CD4-positive, alpha-beta T cell treated with Interleukin-10 for 1 hour (primary cell): ENCODE results near the gene TRA2B.

ENCODE experiments used
- DNase-seq: peaks from one replicate; pipeline ENCODE4 v3.0.0-alpha.2; 2020

TRA2B gene

DNA sequence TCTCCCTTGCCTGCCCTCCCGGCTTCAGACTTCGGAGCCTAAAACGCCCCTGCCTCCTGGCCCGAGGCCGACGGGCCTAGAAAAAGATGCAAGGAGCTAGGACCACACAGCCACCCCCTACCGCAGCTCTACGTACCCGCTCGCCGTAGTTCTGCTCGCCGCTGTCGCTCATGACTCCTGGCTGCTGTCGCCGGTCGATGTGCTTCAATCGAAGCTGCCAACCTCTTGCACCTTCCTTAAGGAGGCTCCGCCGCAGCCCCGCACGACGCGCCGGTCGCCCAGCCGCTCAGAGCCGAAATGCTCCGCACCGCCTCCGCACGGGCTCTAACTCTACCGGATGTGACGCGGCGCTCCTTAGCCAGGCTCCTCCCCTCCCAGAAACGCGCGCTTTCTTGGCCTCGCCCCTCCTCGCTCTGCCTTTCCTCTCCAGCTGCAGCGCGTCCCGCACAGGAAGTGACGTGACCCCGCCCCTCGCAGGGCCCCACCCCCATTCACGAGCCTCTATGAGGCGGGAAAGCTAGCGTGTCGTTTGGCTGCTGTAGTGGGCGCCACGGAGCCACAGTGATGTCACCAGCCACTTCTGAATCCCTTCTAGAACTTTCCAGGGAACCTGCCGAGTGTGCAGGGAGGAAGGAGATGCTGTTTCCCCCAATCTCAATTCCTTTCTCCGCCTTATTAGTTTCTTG is at the start of gene TRA2B:
TRA2B (minus strand) TSS at position 326 of the 686 bp plus-strand sequence; CDS start at position 172, 154 bp downstream.
- peak; percentile 99 for DNase-seq

DNA sequence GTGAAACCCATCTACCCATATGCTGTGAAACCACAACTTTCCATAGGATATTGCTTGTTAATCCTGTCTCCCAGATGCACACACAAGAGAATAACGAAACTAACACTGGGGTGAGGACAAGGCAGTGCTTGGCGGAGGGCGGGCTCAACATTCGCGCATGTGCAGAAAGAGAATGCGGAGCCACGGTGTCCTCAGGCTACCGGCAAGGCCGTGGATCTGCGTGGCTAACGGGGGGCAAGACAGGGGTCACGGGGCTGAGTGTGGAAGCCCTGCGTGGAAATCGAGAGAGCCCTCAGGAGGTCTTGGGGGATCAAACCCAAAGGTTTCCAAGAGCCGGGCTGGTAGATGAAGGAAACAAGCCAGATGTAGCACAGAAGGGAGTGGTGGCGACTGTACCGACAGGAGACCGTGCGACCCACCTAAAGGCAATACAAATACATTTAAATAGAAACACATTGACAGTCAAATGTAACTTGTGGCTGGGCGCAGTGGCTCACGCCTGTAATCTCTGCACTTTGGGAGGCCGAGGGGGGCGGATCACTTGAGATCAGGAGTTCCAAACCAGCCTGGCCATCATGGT is 48.5 kb upstream of the TRA2B start:
- DNase-seq, result no peak

DNA sequence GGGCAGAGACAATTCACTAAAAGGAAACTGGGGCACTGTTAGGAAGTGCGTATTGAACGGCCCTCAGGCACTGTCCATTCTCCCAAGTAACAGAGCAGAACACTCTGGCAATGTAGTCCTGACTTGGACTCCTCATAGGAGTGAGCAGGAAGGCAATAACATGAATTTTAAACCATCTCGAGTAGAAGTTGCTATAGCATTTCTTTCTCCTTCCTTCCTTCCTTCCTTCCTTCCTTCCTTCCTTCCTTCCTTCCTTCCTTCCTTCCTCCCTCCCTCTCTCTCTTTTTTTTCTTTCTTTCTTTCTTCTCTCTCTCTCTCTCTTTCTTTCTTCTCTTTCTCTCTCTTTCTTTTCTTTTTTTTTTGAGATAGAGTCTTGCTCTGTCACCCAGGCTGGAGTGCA is 46.4 kb upstream of the TRA2B start:
- DNase-seq, result no peak

DNA sequence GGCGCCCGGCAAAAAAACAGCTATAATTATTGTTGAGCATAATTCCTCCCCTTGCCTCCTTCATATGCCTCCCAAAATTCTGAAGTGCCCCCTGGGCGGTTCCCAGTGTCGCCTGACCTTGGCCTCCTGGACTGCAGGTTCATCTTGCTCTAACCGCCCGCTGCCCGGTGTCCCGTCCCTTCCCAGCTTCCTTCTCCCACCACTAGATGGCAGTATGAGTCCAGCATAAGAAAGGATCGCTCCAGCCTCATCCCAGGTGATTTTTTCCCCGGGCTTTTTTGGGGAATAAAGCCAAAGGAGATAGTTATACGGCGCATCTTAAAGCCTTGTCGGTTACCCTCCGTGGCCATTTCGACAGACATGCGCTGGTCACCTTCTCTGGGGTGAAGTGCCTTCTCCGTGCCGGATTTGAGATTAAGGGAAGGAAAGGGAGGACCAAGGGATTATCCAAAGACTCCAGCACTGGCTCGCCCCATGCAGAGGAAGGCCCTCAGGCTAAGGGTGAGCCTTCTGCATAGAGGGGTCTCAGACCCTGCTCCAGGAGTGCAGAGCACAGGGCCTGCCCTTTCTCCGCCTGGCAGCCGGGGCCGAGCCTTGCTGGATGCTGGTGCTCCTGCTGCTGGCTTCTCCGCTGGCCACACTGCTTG is 45.8 kb upstream of the TRA2B start:
- peak; percentile 68 for DNase-seq

DNA sequence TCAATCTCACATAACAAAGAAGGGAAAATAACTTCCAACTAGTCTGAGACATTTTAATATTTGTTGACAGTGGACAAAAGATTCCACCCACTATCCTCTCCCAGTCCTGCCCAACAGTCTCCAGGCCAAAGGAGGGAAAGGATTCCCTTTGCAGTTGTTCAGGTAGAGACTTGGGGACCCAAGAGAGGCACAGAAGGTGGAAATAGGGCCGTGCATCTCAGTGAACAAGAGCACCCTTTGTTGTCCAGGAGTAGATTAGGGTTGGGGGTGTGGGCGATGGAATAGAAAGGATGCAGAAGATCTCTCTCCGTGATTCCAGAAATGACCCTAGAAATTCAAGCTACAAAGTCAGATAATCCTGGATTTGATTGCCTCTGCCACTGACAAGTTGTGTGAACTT is 44.8 kb upstream of the TRA2B start:
- DNase-seq, result no peak

DNA sequence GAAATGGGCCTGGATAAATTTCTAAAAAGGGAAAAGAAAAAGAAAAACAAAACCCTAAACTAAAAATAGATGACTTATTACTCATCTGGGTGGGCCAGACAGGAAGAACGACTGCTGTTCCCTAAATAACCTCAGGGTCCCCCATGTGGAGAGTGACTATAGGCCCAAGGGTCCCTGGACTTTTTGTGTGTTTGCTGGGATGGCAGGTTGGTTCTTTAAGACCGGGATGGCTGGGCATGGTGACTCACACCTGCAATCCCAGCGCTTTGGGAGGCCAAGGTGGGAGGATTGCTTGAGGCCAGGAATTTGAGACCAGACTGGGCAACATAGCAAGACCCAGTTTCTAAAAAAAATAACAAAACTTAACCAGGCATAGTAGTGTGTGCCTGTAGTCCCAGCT is 43.8 kb upstream of the TRA2B start:
- DNase-seq, result no peak

DNA sequence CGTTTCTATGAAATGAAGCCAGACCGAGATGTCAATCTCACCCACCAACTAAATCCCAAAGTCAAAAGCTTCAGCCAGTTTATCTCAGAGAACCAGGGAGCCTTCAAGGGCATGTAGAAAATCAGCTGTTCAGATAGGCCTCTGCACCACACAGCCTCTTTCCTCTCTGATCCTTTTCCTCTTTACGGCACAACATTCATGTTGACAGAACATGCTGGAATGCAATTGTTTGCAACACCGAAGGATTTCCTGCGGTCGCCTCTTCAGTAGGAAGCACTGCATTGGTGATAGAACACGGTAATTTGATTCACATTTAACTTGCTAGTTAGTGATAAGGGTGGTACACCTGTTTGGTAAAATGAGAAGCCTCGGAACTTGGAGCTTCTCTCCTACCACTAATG is 41.9 kb upstream of the TRA2B start:
- no peak for DNase-seq

DNA sequence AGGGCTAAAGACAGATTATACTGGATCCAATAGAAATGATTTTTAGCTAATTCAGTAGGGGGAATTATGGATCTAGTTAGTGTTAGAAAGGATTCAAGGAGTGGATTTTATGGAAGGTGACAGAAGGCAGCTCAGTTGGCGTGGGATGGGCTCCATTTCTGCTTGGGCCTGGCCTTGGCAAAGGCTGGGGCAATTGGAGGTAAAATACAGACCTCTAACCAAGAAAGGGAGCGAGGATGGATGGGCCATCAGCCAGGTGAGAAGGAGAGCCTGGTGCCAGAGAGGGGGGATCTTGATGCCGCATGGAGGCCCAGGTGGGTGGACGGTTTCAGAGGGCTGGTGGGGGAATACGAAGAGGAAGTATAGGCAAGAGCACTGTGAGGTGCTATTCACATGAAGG is 40.7 kb upstream of the TRA2B start:
- DNase-seq, result no peak

DNA sequence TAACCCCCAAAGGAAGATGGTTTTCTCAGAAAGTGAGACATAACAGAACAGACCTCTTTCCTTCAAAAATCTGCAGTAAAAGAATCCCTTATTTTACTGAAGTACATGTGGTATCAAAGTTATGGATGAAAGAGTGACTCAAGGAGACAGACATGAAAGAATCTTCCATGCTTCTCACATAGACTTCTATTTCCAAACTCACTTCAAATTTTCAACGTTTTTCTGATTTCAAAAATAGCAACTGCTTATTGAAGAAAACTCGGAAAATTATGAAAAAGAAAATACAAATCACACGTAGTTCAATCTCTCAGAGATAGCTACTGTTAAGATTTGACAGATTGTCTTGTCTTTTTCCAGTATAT is 39.8 kb upstream of the TRA2B start:
- no peak for DNase-seq

DNA sequence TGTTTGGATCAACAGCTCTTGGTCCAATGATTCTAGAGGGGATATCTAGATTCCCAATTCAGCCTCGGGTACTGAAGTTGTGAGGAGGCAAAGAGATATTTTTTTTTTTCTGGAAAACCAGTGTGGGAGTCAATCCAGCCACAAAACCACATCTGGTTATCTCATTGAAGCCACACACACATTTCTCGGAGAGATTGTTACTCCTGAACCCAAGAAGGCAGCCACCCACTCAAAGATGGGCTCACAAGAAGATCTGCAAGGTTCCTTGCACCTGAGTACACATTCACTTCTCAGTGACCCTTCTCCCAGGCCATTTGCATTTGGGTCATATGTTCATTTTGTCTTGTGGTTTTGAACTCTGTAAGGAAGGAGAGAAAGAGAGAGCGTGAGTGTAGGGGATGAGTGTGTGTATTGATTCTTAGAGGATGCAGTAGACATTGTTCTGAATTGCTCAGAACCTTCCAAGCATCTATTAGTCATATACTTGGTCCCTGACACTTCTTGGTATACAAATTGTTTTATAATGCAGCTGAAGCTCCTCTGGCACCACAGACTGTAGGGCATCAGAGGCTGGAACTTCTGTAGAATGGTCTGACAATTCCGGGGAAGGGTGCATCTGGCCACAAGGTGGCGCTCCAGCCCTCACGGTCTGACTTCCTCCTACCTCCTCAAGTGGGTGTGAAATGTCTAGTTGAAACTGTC is 39.3 kb upstream of the TRA2B start:
- DNase-seq, result peak; percentile 77

DNA sequence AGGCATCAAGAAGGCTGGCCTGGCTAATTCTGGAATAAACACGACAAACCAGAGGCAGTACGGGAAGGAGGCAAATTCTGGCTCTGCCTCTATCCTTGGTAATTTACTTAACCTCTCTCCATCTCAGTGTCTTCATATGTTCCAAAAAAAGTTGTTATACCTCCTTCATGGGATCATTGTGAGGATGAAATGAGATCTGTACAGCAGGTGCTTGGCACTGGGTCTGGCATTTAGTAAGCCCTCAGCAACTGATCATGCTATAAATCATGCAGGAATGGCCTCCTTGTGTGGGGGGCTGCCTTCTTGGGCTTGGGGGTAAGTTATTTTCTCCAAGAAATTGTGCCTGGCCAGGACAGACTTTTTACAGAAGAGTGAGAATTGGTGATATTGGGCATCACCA is 38.3 kb upstream of the TRA2B start:
- DNase-seq, result no peak

DNA sequence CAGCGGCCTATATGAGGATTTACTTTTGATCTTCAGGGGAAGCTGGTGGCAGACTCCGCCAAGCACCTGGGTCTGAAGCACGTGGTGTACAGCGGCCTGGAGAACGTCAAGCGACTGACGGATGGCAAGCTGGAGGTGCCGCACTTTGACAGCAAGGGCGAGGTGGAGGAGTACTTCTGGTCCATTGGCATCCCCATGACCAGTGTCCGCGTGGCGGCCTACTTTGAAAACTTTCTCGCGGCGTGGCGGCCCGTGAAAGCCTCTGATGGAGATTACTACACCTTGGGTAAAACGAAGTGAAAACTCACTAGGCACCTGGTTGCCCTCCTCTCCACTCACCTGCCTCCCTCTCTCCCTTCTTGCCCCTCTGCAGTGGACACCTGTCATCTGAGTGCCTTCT is 33.8 kb upstream of the TRA2B start:
- no peak for DNase-seq

DNA sequence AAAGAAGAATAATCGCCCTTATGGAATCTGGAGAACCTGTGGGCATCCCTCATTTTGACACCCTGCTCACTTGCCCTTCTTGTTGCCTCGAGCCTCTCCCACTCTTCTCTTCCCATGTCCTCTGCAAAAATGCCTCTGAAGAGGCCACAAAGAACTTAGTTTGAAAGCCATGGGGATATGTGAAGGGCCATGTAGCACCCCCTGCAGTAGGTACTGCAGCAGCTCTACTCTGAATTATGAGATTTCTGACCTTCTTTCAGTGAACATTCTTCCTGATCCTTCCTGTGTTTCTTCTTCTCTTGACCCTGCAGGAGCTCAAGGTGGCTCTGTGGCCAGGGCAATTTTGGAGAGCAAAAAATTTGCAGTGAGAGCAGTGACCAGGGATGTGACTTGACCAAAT is 30.4 kb upstream of the TRA2B start:
- DNase-seq, result no peak

DNA sequence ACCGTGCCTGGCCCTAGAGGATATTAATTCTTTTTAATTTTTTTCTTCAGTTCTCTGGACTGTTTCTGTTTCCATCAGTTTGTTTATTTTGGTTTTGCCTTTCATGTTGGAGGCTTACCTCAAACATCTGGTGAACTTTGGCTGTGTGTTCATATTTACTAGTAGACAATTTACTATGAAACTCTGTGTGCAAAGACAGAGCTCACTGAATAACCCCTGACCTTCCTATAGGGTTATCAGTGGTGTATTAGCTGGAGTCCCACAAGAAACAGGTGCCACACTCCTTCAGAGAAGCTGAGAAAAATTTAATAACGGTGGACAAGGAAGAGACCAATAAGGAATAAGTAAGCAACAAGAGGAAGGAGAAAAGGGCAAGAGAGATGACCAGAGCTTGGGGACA is 28.8 kb upstream of the TRA2B start:
- no peak for DNase-seq

DNA sequence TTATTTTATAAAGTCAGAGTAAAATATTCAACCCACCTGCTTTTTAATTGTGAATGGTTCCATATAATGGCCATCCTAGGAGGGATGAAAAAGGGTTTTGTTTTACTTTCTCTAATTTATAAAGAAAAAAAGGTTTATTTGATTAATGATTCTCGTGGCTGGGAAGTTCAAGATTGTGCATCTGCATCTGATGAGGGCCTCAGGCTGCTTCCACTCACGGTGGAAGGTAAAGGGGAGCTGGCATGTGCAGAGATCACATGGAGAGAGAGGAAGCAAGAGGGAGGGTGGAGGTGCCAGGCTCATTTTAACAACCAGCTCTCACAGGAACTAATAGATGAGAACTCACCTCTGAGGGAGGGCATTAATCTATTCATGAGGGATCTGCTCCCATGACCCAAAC is 27.7 kb upstream of the TRA2B start:
- DNase-seq, result no peak

DNA sequence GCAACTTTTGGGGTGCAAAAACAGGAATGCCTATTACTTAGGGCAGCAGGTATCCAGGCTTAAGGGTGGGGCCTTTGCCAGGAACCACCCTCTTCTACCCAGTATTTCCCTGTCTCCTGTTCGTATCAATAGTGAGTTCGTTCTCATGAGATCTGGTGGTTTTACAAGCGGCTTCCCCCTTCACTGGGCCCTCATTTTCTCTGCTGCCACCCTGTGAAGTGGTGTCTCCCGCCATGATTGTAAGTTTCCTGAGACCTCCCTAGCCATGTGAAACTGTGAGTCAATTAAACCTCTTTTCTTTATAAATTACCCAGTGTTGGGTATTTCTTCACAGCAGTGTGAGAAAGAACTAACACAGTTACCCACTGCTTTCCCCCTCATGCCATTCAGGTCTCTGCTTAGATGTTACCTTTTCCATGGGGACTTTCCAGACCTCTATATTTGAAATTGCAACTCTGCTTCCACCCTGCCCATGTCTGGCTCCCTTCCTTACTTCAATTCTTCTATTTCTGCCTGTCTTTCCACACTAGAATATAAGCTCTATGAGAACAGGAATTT is 23.9 kb upstream of the TRA2B start:
- no peak for DNase-seq

DNA sequence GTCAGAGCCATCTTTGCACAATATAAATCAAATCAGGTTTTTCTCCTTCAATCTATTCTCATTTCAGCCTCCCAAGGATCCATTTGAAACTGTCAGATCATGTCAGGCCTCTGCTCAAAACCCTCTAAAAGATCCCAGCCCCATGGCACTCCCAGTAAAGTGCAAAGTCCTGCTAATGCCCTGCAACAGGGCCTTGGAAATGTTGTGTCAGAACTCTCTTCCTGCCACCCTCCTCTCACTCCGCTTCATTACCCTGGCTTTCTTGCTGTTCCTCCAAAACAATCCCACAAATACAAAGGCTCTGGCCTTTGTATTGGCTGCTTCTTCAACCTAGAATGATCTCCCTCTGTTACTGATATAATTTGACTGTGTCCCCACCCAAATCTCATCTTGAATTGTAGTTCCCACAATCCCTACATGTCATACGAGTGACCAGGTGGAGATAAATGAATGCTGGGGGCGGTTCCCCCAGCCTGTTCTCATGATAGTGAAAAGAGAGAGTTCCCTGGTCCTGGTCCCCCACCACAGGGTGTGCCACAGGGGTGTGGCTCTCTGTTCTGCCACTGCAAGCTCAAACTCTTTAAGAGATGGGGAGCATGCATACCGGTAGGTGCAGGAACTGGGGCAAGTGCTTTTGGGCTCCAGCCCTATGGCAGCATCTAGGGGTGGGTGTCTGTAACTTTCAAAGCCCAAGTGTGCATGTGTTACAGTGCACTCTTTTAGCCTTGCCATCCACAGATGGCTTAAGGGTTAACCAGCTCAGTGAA is 22.9 kb upstream of the TRA2B start:
- DNase-seq, result no peak

DNA sequence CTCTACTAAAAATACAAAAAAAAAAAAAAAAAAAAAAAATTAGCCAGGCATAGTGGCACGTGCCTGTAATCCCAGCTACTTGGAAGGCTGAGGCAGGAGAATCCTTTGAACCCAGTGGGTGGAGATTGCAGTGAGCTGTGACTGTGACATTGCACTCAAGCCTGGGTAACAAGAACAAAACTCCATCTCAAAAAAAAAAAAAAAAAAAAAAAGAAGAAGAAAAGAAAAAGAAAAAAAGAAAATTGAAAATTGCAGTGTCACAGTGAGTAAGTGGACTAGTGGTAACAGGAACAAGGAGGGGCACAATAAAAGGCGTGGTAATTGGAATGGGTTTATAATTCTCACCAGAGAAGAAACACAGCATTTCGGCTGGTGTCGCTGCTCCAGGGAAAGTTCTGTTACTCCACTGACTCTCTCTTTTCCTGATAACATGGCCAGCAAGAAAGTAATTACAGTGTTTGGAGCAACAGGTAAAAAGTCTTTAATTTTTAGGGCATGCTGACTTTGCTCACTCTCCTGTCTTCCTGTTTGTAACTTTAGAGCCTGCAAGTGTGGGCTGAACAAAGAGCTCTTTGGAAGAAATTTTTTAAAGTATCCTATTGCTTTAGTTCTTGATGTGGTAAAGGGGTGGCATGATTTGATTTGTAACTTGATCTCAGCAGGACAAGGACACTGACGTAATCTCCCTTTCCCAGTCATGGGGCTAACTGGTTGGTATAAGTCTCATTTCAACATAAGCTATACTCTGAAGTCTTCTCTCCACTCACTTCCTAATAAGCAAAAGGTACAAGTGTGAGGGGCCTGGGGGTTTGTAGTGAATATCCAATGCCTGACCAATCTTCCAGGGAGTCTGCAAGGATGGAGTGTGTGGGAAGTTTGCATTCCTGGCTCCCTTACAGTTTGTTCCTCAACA is 22.1 kb upstream of the TRA2B start:
- DNase-seq, result no peak

DNA sequence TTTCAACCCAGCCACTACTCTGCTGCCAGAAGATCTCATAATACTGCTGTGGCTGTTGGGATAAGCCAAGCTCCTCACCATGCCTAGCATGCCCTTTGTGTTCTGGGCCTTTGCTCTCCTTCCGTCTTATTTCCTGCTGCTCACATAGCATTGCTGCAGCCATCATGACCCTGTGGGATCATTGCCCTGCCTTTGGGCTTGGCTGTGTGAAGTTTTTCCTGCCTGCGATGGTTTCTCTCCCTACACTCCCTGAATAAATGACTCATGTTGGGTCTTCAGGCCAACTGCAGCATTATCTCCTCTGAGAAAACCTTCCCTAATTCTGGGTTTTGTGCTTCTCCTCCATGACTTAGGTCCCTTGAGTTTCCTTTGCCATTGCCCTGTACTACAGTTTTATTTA is 20.8 kb upstream of the TRA2B start:
- no peak for DNase-seq

DNA sequence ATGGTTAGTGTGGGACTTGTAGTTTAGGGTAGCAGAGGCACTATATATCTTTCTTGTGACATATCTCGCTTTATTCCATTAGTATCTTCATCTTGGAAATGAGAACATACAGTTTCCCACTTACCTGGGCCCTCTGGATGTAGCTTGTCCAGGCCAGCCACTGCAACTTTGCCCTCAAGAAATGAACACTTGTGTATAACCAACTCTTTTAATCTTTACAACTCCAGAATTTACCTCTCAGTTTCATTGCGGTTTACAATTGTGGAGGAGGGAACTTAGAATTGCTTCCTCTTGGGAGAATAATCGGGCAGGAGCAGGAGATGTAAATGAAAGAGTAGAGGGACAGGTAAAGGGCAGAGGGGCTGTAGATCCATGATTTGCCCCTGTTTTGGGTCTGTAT is 18.4 kb upstream of the TRA2B start:
- no peak for DNase-seq

DNA sequence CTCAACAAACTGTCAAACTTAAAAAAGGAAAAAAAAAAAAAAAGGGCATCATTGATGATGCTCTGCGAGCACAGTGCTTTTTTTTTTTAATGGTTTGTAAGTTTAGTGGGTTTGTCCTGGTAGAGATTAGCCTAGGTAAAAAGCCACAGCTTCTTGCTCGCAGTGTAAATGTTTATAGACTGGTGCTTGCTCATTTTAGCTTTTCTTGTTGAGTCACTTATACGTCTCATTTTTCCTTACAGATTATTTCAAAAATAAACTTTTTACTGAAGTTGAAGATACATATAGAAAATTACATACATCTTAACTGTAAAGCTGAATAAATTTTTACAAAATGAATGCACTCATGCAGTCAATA is 16.5 kb upstream of the TRA2B start:
- no peak for DNase-seq

DNA sequence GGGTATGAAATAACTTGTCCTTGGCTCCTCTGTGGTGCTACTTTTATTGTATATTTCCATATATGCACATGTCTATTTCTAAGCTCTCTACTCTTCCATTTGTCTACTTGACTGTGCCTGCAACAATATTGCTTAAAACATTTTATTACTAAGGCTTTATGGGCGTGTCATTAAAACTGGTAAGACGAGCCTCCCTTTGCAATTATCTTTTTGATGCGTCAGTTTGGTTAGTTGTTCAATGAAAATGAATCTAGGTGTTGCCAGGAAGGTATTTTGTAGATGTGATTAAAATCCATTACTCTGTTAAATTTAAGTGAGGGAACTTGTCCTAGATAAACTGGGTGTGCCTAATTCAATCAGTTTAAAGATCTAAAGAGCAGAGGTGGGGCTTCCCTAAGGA is 12.9 kb upstream of the TRA2B start:
- no peak for DNase-seq
